HG02840 (cell line): ENCODE measurements around the gene KCNT1.
"Not testable (repeated sequence)": the region's sequence is repeated elsewhere in the genome, so short reads cannot be mapped to it uniquely, and the experiment has no call there.

Experiments
- ATAC-seq: cut with Tn5 transposase; IDR thresholded peaks from one replicate; pipeline ENCODE4 v1.9.1; 2021; ENCODE audit warnings: mild to moderate bottlenecking, moderate library complexity, moderate number of reproducible peaks; ENCODE audit not compliant: unreplicated experiment, low FRiP score

Gene KCNT1

DNA sequence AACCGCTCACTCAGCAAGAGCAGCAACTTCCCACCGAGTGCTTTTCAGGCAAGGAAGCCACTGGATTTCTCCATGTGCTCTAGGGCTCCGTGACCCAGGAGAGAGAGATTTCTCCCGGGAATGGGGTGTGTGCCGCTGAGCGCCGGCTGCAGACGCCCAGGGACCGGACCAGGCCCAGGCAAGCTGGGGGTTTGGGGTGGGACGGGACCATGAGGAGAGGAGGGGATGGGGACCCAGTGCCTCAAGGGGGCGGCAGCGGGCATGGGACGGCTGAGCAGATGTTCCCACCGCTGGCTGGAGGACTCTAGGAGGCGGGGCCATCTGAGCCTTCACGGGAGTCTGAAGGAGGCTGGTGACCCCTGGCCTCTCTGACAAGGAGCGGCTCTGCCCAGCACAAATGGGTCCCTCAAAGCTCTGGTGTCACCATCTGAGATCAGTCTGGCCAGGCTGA, 30.4 kb upstream of the KCNT1 start:
- no peak for ATAC-seq

DNA sequence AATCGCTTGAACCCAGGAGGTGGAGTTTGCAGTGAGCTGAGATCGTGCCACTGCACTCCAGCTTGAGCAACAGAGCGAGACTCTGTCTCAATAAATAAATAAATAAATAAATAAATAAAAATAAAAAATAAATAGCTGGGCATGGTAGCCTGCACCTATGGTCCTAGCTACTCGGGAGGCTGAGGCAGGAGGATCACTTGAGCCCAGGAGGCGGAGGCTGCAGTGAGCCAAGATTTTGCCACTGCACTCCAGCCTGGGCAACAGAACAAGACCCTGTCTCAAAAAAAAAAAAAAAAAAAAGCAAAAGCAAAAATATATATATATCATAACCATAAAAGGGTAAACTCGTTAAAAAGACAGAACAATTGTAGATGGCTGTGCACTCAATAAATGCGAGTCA, 29.2 kb upstream of the KCNT1 start:
- not testable (repeated sequence) for ATAC-seq

DNA sequence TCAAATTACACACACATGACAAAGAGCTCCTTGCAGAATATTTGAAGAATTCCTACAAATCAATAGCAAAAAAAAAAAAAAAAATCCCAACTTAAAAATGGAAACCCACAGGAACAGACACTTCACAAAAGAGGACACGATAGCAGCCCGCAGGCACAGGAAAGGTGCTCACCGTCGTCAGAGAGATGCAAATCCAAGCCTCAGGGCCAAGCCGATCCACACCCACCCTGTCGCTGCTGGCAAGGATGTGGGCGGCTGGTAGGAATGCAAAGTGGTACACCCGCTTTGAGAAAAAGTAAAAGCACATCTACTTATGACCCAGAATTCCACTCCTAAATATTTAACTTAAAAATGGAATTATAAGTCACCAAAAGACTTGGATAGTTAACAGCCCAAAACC, 28.0 kb upstream of the KCNT1 start:
- no peak for ATAC-seq

DNA sequence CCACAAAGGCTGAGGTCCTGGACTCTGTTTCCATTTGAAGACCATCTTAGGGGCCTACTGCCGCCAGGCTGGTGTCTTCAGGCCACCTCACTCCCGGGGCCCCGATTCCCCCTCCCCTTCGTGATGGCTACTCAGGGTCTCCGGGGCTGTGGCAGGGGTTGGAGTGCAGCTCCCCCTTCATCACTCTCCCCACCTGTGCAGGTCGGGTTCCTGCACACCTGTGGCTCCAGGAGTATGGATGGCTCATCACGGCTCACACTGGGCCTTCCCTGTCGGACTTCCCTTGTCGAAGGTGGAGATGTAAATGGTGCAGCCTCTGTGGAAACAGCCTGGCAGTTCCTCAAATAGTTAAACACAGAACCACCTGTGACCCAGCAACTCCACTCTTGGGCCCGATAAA, 27.0 kb upstream of the KCNT1 start:
- ATAC-seq, result no peak

DNA sequence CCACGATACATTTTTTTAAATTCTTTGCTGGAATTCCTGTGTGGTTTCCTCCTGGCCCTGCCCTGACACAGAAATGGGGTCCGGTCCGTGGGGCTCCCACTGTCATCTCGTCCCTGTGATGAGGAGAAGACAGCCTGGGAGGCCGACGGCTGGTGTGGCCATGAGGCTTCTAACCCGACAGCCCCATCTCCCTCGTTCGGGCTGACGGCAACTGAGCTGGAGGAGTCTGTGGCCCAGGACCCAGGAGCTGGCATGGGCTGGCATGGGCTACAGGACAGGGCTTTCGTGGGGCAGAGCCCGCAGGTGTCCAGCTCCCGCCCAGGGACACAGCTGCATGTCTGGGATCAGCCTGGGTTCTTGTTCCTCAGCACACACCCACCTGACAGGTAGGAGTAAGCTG, 25.1 kb upstream of the KCNT1 start:
- ATAC-seq, result no peak

DNA sequence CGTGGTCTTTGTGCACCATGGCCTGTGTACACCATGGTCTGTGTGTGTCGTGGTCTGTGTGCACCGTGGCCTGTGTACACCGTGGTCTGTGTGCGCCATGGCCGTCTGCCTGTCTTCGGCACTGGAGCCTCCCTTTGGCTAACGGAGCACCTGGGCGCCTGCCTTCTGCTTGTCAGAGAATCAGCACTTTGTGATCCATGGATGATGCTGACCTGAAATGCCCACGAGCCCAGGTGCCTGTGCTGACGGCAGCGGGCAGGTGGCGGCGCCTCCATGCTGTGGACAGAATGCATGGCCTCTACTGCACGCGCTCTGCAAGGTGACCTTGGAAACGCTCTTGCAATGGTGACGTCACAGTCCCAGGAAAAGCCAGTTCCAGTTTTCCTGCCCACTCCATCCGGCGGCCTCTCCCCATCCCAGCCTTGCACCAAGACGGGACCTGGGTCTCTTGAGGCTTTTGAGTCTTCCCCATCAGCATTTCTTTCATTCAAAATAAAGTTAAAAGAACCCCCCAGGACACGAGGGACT, 24.3 kb upstream of the KCNT1 start:
- no peak for ATAC-seq

DNA sequence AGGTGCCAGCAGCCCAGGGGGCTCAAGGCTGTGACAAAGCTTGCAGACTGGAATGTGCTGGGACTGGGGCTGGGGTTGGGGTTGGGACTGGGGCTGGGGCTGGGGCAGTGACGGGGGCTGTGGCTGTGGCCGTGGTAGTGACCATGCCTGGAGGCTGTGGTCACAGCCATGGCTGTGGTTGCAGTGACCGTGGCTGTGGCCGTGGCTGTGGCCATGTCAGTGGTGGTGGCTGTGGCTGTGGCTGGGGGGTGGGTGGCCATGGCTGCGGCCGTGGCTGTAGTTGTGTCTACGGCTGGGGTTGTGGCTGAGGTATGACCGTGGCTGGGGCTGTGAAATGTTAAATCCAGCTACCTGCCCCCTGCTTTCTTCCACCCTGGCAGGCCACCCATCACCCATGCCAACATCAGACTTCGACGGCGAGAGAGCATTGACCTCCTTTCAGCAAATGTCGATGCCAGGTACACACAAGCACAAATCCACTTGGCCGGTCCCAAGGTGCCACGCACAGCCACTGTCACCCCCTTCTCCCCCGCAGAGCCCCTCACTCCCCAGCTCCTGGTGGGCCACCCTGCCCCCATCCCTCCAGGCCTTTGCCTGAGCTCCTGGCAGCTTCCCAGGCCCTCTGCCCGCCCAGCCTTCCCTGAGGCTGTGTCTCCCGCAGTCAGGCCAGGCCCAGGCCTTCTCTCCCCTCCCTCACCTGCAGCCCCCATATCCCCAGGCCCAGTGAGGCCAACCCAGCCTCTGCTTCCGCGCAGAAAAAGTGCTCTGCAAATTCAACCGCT, 23.6 kb upstream of the KCNT1 start:
- ATAC-seq, result no peak

DNA sequence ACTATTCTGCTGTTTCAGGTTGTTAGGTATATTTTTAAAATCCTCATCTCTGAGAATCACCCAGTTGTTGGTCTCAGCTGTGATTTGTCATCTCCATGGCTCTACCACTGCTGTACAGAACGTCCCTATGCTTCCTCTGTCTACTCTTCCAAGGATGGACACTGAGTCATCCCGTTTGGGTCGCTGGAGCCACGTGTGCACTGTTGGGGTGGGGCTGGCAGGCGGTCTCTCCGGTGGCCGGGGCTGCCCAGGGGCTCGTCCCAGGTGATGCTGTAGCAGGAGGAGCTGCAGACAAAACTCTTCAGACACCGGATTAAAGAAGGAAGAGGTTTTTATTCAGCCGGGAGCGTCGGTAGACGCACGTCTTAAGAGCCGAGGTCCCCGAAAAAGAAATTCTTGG, 21.9 kb upstream of the KCNT1 start:
- no peak for ATAC-seq

DNA sequence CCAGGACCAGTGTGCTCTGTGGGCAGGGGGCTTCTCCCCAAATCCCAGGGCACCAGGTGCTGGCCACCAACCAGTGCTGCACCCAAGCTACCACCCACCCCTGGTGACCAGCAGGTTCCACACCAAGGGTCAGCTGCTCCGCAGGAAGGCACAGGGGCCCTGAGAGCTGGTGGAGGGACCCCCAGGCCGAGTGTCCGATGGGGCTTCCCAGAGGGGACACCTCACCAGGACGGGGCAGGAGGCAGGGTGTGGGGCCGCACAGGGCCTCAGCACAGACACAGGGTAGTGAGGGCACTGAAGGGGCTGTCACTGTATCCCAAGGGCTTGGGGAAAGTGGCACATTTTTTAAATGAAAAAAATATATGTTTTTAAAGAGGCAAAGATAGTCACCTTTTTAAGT, 20.8 kb upstream of the KCNT1 start:
- no peak for ATAC-seq

DNA sequence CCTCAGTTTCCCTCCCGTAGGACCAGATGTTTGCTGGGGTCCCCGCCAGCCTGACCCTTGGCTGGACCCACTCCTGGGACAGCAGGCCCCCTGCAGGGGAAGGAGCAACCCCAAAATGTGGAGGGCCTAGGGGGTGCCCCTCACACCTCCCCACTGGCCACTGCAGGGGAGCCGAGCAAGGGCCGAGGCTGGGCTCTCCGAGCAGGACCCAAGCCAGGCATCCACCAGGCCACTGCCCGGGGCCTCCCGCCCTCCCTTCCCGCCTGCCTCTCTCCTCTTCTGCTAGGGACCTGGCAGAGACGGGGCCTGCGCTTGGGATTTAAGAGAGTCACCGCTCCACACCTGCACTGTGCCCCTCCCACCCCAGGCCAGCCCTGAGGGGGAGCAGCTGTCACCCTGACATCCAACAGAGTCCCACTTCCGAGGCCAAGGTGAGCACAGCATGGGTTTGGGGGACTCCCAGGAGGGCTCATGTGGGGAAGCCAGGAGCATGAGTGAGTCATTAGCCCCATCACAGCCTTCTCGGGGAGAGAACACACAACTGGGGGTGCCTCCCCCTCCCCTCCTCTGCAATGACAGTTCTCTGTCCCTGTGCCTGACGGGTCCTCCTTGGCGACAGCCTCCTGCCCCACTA, 18.5 kb upstream of the KCNT1 start:
- no peak for ATAC-seq

DNA sequence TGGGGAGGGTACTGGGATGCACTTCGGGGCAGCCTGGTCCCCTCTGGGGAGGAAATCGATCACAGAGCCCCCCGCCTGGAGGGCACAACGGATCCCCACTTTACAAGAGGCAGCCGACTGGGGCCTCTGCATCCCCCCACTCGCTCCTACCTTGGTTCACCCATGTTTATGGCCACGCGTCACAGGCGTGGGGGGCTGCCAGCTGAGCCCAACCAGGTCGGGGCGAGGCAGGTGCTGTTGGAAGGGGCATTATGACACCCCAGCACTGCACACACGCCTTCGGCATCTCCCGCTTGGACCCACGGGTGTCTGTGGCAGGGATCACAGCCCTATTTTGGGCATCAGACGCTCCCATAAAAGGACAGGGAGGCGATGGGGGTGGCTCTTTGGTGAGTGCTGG, 17.3 kb upstream of the KCNT1 start:
- no peak for ATAC-seq

DNA sequence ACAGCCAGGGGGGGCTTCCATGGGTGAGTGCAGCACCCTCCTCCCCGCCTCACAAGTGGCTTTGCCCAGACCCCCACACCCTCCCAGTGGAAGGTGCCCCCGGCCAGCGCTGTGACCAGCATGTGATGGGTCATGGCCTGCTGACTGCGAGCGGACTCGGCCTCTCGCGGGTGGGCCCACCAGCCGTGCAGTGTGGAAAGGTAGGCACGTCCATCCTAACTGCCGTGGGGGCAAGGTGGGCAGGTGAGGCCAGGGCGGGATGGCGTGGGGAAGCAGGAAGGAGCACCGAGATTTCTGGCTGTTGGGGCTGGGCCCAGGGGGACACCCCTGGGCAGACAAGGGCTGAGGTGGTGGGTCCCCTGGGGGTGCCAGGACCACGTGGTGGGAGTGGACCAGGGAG, 14.8 kb upstream of the KCNT1 start:
- ATAC-seq, result no peak

DNA sequence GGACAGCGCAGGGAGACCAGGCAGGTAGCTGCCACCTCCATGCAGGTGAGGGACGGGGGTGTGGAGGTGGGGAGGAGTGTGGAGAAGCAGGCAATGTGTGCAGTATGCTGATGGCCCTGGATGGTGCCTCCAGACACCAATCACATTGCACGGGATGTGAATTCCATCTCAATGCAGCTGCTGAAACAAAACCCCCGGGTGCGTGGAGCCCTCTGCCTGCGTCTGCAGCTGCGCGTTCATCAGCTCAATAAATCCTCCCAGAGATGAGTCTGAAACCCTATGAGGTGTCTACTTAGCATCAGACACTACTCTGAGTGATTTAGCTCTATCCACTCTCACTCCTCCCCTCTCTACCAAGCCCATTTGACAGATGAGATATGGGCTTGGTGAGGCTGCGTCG, 13.0 kb upstream of the KCNT1 start:
- ATAC-seq, result no peak

DNA sequence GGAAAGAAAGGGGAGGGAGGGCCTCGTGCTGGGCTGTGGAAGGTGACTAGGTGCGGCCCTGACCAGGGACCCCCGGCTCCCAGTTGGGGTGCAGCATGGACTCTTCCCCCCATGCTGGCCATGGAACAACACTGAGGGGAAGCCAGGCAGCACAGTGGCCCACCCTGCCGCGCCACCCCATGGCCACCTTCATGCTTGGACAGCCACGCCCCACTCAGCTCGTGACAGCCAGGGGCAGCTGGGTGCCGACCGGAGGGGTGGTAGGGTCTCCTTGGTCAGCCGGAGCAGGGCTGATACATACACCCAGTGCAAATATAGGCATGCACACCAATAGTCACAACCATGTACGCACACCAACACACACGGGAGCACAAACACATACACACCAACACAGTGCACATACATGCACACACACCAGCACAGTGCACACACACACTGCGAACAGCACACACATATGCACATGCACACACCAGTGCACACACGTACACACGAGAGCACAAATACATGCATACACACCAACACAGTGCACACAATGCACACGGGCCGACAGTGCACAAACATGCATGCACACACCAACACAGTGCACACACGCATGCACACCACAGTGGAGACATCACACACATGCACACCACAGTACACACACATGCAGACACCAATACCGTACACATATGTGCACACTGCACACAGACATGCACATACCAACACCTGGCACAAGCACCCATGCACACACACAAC, 11.0 kb upstream of the KCNT1 start:
- ATAC-seq, result no peak

DNA sequence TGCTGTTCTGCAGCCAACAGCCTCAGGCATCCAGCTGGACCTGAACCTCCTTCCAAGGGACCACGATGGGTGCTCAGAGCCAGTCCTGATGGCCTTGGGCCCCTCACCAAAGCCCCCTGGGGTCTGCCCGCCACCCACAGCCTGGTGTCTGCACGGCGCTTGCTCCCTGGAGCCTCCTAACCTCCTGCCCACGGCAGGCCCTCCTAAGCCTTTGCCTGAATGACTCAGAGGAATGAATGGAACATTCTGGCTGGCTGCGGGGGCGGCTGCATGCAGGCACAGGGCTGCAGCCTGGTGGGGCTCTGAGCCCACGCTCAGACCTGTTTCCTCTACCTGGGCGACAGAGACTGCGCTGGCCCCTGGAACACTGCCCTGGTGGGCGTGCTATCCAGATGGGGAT, 9.6 kb upstream of the KCNT1 start:
- ATAC-seq, result no peak

DNA sequence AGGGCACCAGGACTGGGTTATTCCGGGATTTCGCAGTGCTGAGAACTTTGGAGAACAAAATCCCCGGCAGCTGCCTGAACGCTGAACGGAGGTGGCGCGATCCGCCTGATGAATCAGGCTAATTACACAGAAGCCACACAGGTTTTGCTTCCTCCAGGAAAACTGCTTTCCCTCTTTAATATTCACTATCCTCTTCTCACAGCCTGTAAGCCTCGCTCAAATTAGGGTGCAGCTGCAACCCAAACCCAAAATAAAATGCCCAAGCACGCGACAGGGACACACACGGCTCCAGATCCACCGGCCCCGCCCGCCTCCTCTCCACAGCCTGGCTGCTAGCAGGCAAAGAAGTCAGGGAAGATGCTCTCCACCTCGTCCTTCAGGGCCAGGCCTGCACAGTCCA, 8.7 kb upstream of the KCNT1 start:
- ATAC-seq, result no peak

DNA sequence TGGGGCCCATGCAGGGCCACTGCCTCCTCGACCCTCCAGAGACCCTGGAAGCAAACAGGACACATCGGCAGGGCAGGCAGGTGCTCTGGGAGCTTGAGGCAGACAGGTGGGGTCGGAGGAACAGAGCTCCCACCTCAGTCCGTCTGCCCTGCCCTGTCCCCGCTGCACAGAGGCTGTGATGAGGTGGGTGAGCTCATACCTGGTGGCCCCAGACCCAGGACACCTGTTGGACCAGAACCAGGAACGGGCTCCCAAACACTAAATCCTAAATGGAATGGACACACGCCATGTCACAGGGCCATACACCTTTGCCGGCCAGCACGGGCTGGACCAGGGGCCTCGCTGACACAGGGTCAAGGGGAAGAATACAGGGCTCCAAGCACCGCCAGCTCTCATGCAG, 8.2 kb upstream of the KCNT1 start:
- ATAC-seq, result no peak

DNA sequence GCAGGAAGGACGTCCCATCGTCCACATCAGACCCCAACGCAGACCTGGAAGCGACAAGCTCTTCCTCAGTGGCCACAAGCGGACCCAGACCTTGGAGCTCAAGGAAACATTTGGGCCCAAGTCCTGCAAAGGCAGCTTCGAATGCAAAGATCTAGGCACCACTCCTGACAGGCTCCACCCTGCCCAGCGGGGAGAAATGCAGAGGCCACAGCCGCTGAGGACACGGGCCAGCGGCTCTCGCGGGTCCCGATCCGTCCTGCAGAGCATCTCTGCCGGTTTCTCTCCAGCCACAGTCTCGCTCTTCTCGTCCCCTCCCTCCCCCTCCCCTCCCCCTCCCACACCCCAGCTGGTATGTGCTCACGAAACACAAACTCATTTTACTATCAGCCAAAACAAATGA, 7.6 kb upstream of the KCNT1 start:
- no peak for ATAC-seq

DNA sequence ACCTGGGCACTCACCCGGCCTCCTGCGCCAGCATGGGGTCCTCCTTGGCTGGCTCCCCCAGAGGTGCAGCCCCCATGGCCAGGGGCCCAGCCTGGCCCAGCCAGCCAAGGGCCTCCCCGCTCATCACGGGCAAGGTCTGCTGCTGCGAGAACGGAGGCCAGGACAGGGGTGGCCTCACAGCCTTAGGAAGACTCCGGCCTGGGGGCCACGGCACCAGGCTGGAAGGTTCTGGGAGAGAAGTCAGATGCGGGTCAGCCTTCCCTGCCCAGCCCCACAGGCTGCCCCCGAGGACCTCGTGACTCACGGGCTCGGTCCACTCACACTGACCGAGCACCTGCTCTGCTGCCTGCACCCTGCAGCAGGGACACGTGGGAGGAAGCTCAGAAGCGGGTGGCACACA, 6.9 kb upstream of the KCNT1 start:
- ATAC-seq, result no peak

DNA sequence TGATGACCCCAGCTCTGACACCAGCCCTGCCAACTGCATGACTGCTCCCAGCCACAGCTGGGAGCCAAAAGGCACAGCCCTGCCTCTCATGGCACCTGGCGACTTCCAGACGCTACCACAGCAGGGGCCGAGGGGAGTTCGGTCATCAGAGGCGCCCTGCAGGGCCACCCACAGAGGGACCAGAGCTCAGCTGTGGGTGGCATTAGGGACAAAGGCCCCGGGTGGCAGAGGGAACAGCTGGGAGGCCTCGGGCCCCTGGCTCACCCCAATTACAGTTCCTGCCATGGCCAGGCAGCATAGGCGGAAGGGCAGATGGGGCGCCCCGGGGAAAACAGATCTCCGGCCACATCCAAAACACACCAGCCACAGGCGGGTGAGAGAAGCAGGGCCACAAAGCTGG, 6.3 kb upstream of the KCNT1 start:
- ATAC-seq, result no peak

DNA sequence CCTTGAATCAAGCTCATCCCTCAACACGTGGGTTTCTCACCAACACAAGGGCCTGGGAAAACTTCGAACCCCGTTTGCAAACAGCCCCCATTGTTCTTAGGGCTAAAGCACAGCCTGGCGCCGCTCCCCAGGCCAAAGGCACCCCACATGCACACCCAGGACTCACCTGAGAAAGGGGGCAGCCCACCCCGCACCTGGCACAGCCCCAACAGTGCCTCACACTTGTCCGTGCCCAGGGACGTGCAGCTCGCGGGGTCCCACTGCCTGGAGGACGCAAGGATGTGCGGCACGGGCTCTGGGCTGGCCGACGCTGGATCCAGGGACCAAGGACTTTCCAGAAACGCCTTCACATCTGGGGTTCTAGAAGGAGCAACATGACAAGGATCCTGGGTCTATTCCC, 5.5 kb upstream of the KCNT1 start:
- ATAC-seq, result no peak
